AG10803 (cell line): ENCODE measurements around the gene SIGLEC10.
"Not testable (repeated sequence)": the region's sequence is repeated elsewhere in the genome, so short reads cannot be mapped to it uniquely, and the experiment has no call there.

Experiments used
- DNase-seq: peaks from one replicate; pipeline ENCODE4 v3.0.0; 2010; ENCODE audit warnings: low read depth
- H3K4me3 ChIP-seq: 2 replicates; pipeline ENCODE4 v1.5.1; 2011; ENCODE audit warnings: mild to moderate bottlenecking, low read length, control low read depth
- TF ChIP-seq, protein P1 (sequence below): conservative IDR thresholded peaks from 2 replicates; pipeline ENCODE4 v1.5.1; 2011; ENCODE audit warnings: mild to moderate bottlenecking, low read length, control low read depth, inconsistent platforms

SIGLEC10 gene

DNA sequence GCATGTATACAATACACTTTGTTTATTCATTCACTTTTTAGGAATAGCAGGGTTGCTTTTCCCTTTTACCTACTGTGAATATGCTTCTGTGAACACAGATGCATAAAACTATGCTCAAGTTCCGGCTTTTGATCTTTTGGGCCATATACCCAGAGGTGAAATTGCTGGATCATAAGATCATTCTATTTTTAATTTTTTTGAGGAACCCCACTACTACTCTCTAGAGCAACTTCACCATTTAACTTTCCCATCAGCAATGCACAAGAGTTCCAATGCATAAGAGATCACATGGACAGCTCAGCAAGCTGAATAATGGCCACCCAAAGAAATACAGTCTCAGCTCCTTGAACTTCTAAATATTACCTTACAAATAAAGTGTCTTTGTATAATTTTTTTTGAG is 17.0 kb upstream of the SIGLEC10 start:
- no peak overlapping the region for H3K4me3 ChIP-seq
- no peak for DNase-seq
- TF ChIP-seq, protein P1, sequence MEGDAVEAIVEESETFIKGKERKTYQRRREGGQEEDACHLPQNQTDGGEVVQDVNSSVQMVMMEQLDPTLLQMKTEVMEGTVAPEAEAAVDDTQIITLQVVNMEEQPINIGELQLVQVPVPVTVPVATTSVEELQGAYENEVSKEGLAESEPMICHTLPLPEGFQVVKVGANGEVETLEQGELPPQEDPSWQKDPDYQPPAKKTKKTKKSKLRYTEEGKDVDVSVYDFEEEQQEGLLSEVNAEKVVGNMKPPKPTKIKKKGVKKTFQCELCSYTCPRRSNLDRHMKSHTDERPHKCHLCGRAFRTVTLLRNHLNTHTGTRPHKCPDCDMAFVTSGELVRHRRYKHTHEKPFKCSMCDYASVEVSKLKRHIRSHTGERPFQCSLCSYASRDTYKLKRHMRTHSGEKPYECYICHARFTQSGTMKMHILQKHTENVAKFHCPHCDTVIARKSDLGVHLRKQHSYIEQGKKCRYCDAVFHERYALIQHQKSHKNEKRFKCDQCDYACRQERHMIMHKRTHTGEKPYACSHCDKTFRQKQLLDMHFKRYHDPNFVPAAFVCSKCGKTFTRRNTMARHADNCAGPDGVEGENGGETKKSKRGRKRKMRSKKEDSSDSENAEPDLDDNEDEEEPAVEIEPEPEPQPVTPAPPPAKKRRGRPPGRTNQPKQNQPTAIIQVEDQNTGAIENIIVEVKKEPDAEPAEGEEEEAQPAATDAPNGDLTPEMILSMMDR = no peak

DNA sequence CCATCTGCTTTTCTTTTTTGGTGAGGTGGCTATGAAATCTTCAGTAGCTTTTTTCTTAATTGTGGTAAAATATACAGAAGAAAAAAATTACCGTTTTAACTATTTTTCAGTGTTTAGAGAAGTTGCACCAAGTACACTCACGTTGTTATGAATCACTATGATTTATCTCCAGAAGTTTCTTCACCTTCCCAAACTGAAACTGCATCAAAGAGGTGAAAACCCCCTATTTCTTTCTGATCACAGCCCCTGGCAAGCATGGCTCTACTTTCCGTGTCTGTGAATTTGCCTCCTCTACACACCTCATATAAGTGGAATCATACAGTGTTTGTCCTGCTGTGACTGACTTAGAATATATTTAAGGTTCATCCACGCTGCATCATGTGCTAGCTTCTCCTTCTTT is 15.6 kb upstream of the SIGLEC10 start:
- no peak overlapping the region for H3K4me3 ChIP-seq
- TF ChIP-seq, protein P1 = no peak
- DNase-seq = no peak

DNA sequence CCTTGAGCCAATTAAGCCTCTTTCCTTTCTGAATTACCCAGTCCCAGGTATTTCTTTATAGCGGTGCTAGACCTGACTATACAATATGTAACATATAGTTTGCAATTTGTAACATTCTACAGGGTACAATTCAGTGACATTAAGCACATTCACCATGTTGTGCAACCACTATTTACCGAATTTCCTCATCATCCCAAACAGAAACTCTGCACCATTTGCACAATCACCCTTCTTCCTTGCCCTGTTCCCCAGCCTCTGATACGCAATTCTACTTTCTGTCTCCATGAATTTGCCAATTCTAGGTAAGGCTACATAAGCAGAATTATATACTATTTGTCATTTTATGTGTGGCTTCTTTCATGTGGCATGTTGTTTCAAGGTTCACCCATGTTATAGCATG is 13.7 kb upstream of the SIGLEC10 start:
- no peak for DNase-seq
- no peak overlapping the region for H3K4me3 ChIP-seq
- TF ChIP-seq, protein P1 = no peak

DNA sequence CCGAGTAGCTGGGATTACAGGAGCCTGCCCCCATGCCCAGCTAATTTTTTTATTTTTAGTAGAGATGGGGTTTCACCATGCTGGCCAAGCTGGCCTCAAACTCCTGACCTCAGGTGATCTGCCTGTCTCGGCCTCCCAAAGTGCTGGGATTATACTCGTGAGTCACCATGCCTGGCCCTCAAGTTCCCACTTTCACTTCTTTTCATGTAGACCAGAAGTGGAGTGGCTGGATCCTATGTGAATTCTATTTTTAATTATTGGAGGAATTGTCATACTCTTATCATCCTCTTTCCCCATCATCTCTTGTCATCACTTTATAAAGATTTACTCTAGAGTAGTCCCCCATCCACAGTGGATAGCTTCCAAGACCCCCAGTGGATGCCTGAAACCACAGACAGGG is 12.8 kb upstream of the SIGLEC10 start:
- TF ChIP-seq, protein P1 = no peak
- no peak overlapping the region for H3K4me3 ChIP-seq
- no peak for DNase-seq

DNA sequence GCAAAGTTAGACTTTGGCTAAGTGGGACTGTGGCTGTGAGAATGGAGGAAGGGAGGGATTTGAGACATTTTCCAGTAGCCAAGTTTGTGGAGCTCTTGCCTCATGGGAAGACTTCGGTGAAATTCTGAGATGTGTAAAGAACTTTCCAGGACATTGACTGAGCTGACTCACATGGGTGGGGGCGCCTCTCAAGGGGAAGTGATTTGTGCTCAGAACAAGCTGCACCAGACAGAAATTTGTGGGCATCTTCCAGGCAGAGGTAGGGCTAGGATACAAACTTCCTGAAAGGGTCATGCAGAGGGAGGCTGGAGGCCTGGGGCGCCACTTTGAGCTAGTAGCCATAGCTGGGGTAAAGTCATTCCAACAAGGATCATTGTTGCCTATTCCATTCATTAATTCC is 9.8 kb upstream of the SIGLEC10 start:
- no peak overlapping the region for H3K4me3 ChIP-seq
- TF ChIP-seq, protein P1 = no peak
- DNase-seq = no peak

DNA sequence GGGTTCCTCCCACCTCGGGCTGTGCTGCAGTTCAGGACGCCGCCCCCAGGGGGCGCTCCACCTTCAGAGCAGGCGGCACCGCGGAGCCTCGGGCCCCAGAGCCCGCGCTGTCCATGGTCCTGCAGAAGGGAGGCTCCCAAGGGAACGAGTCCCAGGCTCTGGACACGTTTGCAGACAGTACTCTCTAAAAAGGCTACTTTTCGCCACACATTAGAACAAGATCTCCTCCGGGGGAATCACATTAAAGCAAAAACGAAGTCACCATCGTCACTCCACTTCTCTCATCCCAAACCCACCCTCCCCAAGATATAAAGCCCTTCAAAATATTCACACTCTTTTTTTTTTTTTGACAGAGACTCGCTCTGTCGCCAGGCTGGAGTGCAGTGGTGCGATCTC is 4.6 kb upstream of the SIGLEC10 start:
- DNase-seq = peak; percentile 64
- TF ChIP-seq, protein P1 = peak; percentile 94
- no peak overlapping the region for H3K4me3 ChIP-seq

DNA sequence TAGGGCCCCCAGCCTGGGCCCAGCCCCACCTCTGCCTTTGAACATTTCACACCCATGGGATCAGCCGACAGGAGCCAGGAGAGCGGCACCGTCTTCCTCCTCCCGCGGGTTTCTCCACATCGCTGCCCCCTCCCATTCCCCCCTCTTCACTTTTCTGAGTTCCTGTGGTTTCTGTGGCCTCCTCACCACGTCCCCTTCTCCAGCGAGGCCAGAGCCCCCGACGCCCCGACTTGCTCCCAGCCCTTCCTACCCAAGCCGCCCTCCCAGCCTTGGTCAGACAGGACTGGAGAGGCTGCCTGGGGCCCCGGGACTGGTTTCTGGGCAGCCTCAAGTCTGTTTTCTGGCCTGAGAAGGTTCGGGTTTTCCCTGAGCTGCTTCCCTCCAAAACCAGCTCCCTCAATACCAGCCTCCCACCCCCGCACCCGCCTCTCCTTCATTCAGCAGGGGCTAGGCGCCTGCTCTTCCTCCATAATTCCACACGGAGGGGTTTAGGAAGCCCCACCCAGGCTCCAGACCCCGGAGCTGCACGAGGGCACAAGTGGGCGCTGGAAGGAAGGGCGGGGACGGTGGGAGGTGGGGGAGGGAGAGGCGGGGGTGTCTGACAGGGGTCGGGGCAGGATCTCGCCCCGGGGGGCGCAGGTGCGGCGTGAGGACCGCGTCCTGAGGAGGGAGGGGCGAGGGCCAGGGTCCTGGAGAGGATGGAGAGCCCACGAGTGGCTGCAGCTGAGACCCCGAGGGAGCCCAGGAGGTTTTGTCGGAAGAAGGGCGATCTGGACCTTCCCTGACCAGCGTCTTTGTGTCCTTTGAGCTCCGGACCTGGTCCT is 4.0 kb upstream of the SIGLEC10 start:
- DNase-seq = no peak
- no peak overlapping the region for H3K4me3 ChIP-seq
- TF ChIP-seq, protein P1 = no peak

DNA sequence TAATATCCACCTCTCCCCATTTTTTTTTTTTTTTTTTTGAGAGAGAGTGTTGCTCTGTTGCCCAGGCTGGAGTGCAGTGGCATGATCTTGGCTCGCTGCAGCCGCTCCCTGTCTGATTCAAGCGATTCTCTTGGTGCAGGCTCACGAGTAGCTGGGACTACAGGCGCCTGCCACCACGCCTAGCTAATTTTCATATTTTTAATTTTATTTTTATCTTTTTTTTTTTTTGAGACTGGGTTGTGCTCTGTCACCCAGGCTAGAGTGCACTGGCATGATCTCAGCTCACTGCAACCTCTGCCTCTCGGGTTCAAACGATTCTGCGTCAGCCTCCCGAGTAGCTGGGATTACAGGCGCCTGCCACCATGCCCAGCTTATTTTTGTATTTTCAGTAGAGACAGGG is 3.1 kb upstream of the SIGLEC10 start:
- DNase-seq, H3K4me3 ChIP-seq: not testable (repeated sequence)
